GM18499 (cell line): ENCODE data around the gene NDUFA8.

Experiments used
- ATAC-seq: cut with Tn5 transposase; IDR thresholded peaks from one replicate; pipeline ENCODE4 v1.9.1; 2021; ENCODE audit warnings: moderate number of reproducible peaks; ENCODE audit not compliant: insufficient read depth, unreplicated experiment

NDUFA8 gene

DNA sequence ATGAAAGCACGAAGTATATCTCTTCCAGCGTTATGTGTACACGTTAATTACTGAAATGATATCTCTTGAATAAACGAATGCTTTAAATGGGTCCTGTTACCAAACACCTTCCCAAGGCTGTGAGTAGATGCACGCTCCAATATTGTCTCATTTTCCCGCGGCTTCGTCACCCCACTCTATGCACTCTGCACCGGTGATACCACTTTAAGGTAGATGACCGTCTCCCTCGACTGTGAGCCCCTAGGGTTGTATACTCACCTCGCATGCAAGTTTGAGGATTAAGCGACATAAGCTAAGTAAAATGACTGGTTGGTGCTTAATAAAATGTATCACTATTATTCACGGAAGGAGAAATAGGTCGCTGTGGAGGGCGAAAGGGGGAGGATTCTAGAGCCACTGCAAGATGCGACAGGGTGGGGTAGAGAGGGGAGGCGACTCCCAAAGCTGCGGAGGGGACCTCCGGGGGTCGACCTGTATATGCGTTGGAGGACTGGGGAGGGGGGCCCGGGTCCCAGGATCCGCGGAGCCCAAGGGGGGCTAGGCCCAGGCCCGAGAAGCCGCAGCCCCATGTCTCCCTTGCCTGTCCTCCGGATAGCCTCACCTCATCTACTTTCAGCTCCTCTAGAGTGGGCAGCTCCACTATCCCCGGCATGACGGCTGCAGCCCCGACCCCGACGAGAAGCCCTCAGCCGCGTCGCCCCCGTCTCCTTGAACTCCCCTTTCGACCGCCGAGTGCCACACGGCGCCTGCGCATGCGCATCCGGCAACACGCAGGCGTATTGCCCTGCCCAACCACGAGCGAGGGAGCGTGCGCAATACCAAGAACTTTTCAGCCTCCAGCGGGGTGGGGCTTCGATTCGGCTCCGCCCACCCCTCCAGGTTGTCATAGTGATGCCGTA, at the start of gene NDUFA8, which contains the start of gene MORN5:
TSS of gene NDUFA8 (minus strand) at position 754 of the 899 bp plus-strand sequence. CDS start at position 652, 102 bp downstream.
TSS of gene MORN5 (plus strand) at position 883 of the 899 bp plus-strand sequence. CDS start 65 bp downstream, outside the sequence.
- ATAC-seq = peak; percentile 82

DNA sequence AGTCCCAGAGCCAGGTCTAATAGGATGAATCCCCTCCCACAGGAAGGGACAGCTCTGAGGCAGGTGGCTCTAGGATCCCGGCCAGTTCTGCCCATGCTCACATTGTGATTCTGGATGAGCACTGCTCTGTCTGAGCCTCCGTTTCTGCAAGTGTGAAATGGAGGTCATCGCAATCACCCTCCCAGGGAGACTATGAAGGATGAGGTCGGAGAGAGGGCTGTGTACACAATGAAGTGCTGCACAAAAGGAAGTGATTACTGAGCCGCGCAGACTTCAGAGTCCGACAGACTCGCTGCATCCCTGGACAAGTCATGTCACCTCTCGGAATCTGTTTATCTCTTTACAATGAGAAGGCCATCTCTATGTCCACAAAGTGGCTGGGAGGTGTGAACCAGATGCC, 47.5 kb upstream of the NDUFA8 start:
- no peak for ATAC-seq

DNA sequence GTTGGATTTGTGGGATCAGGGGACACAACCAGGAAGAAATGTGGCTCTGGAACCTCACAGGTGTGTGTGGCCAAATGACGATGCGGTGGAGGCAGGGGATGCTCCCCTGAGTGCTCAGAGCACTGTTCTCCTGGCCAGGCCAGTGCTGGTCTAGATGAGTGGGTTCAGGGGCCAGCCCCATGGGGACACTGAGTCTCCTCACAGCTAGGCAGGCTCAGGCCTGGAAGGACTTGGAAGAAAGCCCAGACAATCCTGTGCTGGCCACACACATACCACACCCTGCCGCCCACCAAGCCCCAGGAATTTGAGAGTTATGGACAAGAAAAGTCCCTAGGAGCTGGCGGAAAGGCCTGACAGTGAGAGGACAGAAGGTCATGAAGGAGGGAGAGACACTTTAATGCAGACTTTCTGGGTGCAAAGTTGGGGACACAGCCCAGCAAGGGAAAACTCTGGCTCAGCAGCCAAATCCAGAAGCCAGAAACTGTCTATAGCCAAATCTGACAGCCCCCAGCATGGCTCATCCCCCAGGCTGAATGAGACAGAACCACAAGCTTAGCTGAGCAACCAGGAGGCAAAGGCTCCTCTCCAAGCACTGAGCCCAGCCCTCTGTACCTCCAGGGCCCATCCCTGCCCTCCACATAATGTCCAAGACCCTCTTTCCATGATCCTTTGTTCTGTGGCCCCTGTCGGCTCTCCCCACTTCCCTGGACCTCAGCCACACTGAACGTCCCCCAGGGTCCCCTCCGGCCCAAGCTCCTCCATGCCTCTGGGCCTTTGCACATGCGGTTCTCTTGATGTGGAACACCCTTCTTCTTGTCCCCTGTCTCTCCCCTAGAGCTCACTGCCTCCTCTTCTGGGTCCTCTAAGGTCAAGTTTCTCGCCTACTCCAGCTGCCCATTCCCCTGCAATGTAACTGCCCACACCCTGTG, 46.8 kb upstream of the NDUFA8 start:
- no peak for ATAC-seq

DNA sequence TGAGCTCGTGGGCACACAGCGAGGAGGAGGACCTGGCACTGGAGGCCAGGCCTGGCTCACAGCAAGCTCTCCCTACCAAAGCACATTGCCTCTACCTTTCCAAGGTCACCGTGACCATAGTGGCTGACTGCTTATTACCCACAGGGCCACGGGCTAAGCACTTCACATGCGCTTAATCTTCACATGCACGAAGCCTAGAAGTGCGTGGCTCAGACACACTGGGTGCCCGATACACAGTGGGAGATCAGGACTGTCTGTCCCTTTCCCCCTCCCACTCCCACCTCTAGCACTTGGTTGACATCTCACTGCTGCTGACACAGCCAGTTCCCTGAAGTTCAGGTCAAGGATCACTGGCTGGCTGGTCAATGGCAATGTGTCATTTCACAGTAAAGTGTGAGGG, 45.6 kb upstream of the NDUFA8 start:
- no peak for ATAC-seq

DNA sequence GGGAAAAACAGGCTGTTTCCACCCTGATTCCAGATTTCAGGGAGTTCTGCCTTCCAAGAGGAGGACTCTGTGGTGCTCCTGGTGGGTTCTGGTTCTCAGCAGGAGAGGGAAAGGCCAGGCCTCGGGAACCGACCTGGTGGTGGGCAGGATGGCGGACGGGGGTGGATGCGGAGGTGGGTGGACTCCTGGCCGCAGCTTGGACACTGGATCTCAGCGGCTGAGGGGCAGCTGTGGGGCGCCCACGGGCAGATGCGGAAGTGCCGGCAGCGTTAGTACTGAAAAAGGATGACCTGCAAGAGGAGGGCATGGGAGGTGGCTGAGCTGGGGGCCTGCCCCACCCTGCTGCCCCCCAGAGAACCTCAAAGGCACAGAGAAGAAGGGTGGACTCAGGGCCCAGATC, 44.9 kb upstream of the NDUFA8 start:
- ATAC-seq = no peak

DNA sequence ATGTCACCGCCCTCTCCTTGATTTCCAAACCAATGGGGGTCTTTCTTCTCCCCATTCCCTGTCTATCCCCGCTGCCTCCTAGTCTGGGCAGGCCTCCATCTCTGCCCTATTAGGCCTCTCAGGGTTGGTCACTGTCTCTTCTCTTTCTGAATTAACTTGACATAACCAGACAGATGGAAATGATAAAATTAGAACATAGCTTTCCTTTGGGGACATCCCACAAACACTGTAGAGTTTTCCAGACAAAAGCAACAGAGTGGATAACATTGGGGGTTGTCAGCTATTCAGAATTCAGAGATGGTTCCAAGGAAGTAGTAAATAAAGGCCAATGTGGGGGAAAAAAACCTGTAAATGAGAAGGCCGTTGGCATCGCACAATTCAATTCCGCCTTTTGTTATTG, 44.5 kb upstream of the NDUFA8 start:
- no peak for ATAC-seq

DNA sequence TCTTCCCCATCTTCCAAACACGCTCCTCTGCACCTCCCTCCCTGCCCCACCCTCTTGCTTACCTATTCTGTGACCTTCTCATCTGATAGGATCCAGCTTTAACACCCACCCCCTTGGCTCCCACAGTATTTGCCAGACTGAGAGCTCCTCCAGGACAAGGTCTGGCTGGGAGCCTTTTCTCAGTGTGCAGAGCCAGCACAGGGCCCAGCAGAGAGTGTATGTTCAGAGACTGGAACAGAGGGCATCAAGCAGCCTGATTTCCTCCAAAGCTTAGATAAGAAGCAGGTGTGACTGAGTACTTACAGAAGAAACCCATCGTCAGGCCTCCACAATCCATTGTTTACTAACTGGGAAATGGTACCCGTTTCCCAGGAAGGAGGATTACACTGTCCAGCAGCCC, 42.5 kb upstream of the NDUFA8 start:
- ATAC-seq = no peak

DNA sequence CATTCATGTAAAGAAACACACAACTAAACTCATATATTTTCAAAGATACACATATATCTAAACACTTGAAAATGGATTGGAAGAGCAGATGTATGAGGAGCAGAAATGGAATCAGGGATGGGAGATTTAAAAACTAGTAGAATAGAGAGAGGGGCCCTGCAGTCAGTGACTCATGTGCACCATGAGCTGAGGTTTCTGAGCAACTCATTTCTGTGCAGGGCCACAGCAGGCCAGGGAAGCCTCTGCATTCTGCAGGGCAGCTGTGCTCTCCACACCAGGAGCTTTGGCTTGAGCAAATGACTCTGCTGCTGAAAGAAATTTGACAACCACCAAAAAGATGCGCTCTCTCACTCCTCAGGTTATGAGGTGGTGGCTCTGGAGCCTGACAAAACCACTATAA, 42.1 kb upstream of the NDUFA8 start:
- ATAC-seq = no peak

DNA sequence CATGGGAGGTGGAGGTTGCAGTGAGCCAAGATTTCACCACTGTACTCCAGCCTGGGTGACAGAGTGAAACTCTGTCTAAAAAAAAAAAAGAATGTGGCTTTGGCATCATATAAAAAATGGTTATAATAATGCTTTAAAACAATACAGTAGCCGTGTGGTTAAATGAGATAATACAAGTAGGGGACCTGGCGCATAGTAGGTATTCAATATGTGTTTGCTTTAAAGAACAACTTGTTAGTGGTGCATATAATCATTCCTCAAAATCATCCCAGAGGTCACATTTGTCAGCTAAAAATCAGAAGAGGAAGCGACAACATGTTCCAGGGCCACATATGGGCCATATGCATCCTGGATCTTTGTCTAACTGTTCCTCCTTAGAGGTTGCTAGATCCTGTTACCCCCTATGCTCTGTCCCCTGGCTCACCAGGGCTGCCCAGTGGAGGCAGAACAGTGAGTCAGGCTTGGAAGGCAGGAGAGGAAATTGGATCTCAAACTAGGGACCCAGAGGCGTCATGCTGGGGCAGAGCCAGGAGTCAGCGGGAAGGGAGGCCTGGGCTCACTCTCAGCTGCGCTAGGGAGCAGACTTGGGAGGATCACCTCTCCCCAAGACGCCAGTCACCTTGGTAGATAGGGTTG, 41.5 kb upstream of the NDUFA8 start:
- no peak for ATAC-seq

DNA sequence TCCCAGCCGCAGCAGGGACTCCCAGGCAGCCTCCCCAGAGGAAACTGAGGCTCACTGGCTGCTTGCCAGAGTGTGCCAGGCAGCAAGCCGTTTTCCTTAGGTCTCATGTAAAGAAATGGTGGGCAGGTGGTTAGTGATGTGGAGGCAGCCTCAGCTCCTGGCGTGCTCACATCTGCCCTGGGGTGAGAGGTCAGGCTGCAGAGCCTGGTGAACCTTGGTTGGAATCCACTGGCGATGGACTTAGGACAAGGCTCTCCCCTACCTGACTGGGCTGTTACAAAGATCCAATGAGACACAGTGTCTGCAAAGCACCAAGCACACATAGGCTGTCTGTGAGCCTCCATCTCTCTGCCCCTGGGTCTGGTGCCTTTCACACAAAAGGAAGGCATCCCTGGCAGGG, 38.3 kb upstream of the NDUFA8 start:
- no peak for ATAC-seq

DNA sequence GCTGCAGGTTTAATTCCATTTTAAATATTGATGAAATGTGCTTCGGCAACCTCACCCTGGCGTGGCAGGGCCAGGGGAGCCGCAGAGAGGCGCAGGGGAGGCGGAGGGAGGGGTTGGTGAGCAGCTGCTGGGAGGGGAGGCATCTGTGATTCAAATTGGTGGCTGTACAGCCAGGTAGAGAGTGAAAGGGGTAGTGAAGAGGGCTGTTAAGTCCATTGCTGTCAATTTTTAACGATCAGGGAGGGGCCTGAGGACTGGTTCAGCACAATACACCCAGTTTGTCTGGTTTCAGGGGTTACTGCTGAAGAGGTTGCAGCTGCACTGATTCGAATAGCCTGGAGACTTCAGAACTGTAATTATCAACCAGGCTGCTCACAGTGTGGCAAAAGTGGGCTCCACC, 37.8 kb upstream of the NDUFA8 start:
- no peak for ATAC-seq

DNA sequence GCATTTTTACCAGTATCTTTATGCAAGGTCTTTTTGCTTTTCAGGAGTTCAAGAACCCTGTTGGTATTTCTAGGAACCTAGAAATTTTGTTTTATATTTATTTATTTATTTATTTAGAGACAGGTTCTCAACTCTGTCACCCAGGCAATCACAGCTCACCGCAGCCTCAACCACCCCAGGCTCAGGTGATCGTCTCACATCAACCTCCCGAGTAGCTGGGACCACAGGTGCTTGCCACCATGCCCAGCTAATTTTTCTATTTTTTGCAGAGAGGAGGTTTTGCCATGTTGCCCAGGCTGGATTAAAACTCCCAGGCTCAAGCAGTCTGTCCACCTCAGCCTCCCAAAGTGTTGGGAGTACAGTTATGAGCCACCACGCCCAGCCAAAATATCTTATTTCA, 36.3 kb upstream of the NDUFA8 start:
- ATAC-seq = no peak

DNA sequence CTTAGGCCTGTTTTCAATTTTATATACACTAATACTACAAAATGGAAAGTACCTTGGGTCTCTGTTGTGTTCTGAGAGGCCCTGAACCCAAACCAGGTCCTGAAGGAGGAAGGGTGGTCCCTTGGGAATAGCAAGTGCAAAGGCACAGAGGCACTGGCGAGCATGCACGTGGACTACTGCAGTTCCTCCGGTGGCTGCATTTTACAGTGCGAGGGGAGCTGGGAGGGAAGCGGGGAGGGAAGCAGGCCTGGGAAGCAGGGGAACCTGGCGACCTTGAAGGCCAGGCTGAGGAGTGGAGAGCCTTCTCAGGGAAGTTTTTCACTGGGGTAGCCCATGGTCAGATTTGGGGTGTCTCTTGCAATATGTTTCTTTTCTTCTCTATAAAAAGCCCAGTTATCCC, 34.1 kb upstream of the NDUFA8 start:
- no peak for ATAC-seq

DNA sequence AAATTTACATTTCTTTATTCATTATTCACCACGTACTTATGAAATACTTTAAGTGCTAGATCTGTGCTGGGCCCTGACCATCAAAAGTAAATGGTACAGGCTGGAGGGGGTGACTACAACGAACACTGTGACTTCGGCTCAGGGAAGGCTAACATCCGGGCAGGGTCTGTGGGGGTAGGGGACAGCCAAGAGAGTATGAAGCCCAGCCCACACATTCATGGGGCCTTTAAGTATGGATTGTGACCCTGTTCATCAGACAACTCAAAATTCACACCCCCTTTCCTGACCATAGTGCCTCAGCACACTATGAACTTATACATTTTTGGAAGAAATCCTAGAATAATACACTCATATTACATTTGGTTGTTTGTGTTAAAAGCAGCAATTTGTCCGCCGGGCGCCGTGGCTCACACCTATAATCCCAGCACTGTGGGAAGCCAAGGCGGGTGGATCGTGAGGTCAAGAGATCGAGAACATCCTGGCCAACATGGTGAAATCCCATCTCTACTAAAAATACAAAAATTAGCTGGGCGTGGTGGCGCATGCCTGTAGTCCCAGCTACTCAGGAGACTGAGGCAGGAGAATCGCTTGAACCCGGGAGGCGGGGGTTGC, 33.4 kb upstream of the NDUFA8 start:
- no peak for ATAC-seq

DNA sequence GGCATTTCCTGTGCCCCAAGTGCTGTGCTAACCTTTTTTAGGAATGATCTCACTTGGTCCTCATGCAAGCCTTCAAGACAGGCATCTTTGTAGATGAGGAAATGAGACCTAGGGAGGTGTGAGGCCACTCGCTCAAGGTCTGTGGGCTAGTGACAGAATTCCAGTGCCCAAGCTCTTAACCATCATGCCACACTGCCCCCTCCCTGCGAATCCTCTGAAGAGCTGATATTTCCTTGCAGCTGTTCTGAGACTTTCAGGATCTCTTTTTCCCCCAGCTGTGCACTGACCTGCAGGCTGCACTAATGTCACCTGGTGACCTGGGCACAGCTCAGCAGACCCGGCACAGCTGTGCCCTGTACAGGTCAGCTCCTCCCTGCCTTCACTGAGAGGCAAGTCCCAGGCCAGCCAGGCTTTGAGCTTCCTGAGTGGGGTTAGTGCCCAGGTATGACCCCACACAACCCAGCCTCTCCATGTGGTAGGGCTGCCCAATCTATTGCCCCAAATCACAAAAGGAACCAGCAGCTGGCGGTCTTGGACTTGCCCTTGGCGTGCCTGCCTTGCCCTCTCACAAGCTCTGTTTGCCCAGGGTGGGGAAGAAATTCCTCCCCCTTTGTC, 32.8 kb upstream of the NDUFA8 start:
- ATAC-seq = no peak

DNA sequence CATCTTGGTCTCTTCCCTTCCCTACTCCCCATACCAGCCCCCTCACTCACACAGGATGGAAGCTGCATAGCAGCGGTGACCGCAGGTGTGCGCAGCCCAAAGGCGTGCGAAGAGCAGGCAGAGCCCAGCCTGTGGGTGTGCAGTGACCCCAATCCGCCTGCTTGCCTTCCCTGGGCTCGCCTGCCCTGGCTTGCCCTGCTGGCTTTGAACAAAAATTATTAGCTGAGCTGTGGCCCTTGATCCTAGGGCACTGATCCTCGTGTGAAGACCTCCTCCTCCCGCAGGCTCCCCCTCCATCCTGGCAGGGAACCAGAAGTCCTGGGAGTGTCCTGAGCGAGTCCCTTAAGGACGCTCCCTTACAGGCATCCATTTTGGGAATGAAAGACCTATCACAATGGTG, 32.0 kb upstream of the NDUFA8 start:
- no peak for ATAC-seq

DNA sequence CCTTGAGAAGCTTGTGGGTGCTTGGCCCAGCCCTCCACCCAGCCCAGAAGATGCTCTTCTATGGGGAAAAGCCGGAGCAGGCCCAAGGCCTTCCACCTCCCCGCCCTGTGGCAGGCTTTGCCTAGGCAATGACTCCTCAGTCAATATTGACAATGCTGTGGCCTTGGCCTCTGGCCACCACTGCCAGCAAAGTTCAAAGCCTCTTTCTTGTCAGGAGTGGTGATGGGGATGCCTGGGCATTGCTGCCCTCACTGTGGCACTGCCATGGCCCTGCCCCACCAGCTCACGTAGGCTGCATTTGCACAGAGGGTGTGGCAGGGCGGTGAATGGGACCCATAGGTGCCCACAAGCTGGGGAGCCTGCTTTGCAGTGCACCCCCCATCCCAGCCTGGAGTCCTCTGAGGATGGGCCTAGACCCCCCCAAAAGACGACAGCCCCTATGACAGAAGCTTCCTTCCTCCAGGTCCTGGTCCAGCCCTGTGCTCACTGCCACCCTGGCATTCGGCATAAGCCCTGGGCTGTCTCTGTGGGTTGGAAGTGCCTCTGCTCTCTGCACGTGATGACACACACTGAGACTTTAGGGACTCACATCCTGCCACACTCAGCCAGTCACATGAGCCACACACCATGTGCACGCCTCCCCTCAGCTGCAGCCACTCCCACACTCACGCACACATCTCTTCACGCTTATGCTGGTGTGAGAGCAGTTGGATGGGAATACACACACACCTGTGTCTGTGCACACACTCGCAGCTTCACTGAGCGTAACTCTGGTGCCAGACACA, 31.2 kb upstream of the NDUFA8 start:
- ATAC-seq = no peak

DNA sequence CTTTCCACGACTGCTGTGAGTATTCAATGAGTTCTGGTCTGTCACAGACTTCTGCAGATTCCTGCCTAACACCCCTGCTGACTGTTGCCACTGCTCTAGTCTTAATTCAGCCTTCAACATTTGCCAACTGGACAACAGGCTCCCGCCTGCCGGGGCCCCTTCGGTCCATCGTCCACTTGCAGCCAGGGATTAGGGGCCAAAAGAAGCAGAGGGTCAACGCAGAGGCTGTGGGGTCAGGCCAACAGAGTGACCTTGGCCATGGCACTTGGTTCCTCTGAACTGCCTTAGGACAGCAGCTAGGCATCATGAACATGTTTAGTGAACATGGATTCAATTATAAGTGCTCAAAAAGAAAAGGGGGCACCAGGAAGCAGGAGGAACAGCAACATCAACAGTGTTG, 28.8 kb upstream of the NDUFA8 start:
- no peak for ATAC-seq
